Measurements from ENCODE around the gene CEP44.
"Not testable (repeated sequence)": the region's sequence is repeated elsewhere in the genome, so short reads cannot be mapped to it uniquely, and the experiment has no call there.

The CEP44 gene

DNA sequence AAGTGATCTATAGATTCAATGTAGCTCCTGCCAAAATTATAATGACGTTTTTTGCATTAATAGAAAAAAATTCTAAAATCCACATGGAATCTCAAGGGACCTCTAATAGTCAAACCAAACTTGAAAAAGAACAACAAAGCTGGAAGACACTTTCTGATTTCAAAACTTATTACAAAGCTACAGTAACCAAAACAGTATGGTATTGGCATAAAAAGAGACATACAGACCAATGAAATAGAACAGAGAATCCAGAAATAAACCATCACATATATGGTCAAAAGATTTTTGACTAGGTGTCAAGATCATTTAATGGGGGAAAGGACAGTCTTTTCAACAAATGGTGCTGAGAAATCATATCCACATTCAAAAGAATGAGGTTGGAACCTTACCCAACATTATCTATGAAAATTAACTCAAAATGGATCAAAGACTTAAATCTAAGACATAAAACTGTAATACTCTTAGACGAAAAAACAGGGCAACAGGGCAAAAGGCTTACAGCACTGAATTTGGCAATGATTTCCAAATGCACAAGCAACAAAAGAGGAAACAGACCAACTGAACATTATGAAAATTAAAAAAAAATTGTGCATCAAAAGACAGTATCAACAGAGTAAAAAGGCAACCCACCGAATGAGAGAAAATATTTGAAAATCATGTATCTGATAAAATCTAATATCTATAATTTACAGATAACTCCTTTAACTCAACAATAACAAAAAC lies 4.1 kb upstream of the CEP44 start:
- peak; percentile 53 for DNase-seq

DNA sequence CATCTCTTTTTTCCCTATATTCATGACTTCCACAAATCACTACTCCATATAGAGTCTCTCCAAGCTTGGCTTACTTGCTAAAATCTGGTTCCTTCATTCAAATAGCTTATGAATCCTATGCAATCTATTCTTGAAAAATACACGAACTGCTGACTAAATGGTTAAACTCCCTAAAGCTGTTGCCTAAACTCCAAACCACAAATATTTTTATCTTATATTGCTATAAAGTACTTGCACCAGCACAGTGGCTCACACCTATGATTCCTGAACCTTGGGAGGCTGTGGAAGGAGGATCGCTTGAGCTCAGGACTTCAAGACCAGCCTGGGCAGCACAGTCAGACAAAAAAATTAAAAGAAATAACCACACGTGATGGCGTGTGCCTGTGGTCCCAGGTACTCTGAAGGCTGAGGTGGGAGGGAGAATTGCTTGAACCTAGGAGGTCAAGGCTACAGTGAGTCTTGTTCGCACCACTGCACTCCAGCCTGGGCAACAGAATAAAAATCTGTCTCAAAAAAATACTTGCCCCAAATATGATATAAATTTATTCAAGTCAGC lies 2.5 kb upstream of the CEP44 start:
- DNase-seq = no peak

DNA sequence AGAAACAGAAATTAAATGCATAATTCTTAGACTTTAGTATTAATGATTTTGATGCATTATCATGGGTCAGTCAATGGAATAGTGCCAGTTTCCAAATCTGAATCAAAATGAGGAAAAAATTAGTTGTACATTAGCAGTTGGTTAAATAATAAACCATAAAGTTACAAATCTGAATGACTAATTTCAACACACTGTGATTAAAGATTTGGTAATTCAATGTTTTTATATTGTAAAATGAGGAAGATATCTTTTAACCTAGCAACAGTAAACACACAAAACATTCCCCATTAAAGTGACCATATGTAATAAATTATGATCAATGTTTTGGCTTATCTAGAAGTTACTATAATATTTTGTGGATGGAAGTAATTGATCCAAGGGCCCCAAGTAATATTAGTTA lies 1.8 kb upstream of the CEP44 start:
- DNase-seq = peak; percentile 62

DNA sequence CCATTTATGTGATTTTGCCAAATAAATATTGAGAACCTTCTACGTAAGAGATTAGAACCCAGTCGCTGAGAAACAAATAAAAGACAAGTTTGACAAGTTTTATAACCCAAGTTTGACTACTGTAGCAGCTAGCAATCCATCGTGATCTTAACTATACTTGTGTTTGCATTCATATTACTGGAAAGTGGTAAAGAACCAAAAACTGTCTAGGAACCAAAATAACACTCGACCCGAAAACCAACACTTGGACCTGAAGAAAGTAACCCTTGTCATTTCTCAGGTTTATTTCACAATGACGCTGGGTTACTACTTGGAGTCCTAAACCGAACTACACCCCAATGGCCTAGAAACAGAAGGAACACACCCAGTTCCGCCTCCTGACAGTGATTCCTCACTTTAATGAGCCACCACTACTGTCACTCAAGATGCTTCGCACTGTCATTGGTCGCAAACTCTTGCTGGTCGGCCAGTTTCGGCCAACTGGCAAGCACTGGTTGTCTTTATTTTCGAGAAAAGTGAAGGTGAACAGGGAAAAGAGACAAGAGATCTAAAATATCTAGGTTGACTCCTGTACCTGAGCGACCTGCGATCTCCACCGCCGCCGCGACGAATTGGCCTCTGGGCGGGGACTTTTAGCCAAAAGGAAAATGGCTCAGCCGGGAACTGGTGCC lies 740 bp upstream of the CEP44 start:
- DNase-seq = peak; percentile 97

DNA sequence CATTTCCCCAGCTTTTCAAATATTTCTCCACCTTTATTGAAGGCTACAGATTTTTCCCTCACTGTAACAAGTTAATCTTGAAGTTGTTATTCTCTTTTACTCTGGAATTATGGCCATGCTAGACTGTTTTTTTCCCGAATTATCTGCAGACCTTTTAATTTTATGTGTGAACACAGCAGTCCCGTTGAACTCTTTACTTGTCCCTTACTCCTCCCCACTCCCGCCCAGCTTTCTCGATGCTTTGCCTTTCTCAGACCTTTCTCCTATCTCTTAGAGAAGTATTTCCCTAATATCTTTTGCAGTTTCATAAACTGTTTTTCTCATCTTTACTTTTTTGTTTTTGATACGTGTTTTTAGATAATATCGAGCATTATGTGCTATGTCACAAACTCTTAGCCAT lies 776 bp downstream of the CEP44 start:
- no peak for DNase-seq

DNA sequence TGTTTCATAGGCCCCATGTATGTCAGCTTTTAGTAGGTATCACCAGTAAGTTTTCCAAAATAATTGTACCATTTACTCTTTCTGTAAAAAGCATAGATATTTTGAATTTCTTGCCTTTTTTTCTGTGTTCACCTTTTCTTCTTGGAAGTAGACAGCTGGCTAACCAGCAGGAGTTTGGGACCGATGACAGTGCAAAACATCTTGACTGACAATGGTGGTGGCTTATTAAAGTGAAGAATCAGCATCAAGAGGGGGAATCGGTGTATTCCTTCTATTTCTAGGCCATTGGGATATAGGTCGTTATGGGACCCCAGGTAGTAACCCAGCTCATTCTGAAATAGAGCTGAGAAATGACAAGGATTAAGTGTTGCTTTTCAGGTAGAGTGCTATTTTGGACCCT lies 3.2 kb downstream of the CEP44 start:
- no peak for DNase-seq

DNA sequence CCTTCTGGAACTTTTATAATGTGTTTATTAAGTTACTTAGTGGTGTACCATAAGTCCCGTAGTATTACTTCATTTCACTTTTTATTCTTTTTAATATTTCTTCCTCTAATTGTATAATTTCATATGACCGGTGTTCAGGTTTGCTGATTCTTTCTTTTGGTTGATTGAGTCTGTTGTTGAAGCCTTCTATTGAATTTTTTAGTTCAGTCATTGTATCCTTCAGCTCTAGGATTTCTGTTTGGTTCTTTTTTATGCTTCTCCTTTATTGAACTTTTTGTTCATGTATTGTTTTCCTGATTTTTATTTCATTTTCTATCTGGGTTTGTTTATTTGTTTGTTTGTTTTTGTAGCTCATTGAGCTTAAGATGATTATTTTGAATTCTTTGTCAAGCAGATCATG lies 8.8 kb downstream of the CEP44 start:
- DNase-seq = no peak

DNA sequence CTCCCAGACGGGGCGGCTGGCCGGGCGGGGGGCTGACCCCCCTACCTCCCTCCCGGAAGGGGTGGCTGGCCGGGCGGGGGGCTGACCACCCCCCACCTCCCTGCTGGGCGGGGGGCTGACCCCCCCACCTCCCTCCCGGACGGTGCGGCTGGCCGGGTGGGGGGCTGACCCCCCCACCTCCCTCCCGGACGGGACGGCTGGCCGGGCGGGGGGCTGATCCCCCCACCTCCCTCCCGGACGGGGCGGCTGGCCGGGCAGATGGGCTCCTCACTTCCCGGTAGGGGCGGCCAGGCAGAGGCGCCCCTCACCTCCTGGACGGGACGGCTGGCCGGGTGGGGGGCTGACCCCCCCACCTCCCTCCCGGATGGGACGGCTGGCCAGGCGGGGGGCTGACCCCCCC lies 10.9 kb downstream of the CEP44 start:
- not testable (repeated sequence) for DNase-seq

DNA sequence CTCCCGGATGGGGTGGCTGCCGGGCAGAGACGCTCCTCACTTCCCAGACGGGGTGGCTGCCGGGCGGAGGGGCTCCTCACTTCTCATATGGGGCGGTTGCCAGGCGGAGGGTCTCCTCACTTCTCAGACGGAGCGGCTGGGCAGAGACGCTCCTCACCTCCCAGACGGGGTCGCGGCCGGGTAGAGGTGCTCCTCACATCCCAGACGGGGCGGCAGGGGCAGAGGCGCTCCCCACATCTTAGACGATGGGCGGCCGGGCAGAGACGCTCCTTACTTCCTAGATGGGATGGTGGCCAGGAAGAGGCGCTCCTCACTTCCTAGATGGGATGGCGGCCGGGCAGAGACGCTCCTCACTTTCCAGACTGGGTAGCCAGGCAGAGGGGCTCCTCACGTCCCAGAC lies 11.4 kb downstream of the CEP44 start:
- not testable (repeated sequence) for DNase-seq

DNA sequence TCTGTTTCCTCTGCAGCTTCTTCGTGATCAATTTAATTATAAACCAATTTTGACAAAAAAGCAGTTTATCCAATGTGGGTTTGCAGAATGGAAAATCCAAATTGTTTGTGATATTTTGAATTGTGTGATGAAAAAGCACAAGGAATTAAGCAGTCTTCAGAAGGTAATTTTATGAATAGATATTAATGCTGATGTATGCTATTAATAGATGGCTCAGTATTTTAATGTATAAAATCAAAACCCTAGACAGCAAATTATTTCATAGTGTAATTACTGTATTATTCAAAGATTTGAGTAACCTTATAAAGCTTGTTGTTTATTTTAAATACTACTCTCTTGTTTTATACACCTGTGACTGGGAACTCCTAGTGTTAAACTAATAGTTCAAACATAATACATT lies 20.0 kb downstream of the CEP44 start:
- DNase-seq = no peak

DNA sequence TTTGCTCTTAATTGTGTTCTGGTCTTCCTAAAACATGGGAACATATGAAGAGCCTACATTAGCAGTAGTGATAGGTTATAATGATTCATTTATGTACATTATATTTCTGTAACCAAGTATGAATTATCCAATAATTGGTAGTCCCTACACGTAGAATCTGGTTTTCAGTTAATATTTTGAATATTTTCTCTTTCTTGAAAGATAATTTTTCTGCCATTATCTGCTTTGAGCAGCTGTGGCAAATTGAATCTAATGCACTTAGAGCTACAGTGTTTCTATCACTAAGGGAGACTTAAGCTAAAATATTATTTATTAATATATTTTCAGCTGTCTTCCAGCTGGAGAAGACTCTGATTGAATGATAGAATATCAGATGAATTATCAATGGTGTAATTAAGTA lies 21.0 kb downstream of the CEP44 start:
- no peak for DNase-seq

DNA sequence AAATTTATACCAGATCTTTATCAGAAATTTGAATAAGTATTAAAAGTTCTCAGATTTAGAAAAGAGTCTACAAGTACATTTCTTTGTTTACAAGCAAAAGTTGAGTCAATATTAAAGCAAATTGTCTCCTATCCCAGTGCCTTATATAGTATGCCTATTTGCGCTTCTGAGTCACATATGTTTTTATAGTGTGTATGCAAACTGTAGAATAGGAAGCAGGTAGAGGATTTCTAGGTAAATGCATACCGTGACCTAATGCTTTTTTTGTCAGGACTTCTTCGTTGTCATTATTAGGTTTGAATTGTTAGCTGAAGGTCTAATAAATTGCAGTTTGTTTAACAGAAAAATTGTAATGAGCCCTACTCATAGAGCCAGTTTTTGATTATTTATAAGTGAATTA lies 22.2 kb downstream of the CEP44 start:
- no peak for DNase-seq

DNA sequence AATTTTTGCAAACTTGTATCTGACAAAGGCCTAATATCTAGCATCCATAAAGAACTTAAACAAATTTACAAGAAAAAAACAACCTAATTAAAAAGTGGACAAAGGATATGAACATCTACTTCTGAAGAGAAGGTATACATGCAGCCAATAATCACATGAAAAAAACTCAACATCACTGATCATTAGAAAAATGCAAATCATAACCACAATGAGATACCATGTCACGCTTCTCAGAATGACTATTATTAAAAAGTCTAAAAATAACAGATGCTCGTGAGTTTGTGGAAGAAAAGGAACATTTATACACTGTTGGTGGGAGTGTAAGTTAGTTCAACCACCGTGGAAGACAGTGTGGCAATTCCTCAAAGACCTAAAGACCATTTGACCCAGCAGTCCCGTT lies 24.0 kb downstream of the CEP44 start:
- no peak for DNase-seq

DNA sequence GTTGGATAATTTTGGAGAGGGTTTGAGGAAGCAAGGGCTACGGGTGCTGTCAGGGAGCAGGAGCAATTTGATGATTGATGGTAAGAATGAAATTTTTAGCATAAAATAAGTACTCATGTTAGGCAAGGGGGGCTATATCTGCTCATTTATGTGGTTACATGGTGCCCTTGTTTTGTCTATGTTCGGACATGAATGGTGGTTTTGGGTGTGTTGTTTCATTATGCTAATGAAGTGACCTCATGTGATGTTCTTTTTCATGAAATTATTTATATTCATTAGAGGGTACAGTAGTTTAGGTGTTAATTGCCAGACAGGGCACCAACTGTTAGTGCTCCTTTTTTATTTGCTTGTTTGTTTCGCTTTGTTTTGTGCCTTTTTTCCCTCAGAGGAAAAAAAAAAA lies 29.3 kb downstream of the CEP44 start:
- no peak for DNase-seq

DNA sequence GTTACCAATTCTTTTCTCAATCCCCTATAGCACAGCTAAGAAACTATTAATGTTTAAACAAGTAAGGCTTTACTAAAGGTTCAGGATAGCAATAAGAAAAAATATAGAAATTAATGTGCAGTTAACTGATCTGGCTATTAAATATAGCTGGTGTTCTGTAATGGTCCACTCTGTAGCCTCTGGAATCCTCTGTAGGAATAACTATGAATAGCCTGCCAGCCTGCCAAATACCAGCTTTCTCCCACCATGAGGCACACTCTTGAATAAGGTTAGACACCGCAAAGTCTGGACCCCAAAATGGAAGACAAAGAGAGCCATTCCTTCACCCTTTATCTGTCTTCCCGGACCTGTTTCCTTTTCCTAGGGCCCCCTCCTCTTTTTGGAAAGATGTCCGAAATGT lies 30.6 kb downstream of the CEP44 start:
- DNase-seq = no peak

DNA sequence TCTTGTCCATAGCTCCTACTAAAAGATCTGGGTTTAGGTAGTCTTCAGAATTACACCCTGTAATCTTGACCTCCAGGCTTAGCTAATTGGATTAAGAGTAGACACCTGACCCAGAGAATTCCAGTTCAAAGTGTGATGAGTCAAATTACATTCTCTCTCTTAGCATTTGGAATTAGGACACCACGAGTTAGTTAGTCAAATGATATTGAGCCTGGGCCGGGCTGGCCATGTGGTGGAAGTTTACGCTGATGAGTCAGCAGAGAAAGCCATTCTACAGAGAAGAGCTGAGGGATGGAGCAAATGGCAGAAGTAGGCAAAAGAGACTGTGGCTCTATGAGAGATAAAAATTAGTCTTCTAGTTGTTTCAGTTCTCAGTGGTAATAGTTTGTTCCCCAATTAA lies 31.1 kb downstream of the CEP44 start:
- DNase-seq = no peak

DNA sequence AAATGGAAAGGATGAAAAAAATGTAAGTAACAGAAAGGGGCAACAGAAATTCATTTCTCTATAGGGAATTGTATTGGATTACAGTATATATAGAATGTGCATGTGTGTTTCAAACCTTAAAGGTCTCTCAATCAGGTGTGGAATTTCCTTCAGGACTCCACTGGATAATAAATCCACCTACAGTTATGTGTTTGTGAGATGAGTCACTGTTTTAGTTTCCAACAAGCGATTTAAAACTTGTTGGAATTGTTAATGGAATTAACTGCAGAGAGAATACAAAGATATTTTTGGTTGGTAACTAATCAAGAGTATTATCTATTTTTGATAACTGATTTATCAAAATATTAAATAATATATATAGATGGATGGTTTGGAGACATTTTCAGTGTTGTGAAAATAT lies 32.8 kb downstream of the CEP44 start:
- DNase-seq = no peak

DNA sequence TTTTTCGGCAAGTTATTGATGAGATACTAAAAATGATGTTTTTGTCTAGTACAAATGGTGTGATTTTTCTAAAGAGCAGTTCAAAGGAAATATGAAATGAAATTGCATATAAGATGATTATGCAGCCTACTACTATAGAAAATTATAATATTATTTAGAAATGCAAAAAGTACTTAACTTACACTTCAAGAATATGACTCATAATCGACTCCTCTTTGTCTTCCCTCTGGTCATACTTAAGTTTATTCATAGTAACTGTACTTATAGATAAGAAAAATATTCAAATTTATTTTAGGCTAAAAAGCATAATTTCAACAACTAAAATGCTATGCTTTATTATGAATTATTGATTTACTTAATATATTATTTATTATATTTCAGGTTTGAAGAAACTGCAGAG lies 33.2 kb downstream of the CEP44 start:
- DNase-seq = no peak

DNA sequence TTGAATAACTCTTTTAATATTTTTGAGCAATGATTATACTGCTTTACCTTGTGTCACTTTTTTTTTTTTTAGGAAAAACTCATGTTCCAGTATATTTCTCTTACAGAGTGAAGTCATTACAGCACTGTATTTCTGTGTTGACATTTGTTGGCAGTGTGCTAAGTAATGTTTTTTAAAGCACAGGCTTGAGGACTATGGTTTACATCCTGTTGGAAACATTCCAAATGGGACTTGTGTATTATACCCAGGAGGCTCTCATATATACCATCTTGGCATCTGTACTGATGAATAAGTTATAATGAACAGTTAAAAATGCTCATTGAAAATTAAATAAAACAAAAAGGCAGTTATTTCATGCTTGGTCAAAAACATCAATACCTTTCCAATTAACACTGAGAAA lies 33.8 kb downstream of the CEP44 start:
- no peak for DNase-seq

DNA sequence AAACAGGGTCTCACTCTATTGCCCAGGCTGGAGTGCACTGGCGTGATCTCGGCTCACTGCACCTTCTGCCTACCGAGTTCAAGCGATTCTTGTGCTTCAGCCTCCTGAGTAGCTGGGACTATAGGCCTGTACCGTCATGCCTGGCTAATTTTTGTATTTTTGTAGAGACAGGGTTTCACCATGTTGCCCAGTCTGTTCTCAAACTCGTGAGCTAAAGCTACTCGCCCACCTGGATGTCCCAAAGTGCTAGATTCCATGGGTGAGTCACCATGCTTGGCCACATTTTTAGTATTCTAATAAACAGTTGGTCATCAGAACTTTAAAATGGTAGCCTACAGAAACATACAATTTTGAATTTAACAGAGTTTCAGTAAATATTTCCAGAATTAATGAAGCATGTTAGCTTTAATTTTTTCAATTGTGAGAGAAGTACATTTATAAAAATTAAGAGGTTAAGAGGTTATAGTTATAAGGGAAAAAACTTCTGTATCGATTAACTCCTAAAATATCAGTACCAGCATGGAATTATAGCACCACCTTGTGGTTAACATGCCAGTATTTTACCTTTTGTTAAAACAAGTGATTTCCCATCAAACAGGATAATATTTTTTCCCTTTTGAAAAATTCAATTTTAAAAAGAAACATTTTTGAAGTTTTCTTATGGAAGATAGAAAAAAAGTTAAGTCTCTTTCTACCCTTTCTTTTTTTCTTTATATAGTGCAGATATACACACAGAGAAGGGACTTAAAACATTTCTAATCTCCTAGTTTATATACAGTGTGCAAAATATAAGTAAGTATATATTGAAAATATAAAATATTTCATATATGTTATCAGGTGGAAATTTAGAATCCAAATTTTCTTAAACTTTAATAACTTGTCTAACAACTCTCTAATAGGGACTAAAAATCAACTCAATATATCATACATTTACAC lies 35.4 kb downstream of the CEP44 start:
- DNase-seq = peak; percentile 39

DNA sequence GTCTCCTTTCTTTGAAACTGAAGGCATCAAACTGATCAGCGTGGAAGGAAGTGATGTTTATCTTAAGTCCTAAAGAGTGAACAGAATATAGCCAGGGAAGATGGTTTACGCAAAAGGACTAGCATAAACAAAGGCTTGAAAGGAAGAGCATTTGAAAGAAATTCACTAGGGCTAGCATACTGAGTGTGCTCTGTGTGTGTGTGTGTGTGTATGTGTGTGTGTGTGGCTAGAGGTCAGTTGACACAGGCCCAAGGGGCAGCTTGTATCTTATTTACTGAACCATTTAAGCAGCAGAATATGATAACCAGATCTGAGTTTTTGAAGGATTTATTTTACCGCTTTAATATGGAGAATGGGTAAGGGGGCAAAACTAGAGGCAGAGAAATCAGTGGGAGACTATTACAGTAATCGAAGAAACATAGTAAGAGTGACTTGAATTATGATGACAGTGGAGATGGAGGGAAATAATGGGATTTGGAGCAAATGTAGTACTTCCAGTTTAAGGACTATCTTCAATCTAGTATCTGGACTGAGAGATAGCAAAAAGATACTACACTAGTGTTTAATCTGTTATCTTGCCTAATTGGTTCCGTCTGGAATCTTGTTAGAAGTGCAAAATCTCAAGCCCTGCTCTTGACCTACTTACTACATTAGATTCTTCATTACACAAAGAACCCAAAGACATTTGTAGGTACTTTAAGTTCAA lies 36.9 kb downstream of the CEP44 start:
- no peak for DNase-seq

DNA sequence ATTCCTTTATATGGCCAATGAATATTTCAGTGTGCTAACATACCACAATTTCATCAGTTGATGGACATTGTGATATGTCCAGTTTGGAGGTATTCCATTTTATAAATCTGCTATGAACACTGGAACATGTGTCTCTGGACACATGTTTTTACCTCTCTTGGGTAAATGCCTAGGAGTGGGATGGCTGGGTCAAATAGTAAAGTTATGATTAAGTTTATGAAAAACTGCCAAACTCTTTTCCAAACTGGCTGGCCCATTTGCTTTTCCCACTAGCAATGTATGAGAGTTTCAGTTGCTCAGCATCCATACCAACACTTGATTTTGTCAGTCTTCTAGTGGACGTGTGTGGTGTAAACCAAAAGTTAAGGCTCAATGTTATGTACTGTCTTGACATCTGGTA lies 40.5 kb downstream of the CEP44 start:
- no peak for DNase-seq

DNA sequence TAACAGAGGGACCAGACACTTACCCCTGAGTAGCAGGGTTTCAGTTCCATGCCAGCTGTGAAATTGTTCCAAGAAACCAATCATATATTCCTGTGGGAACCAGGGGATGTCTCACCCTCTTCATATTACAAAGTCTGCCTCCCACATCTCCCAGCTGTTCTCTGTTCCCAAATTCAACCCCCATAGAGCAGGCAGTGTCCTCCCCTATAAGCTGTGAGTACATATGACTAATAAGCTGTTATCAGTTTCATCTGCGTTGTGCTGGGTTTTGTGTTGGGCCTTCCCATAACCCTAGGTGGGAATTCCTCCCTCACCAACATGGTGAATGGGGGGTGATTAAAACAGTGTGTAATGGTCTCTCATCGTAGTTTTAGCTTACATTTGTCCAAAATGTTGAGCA lies 41.0 kb downstream of the CEP44 start:
- DNase-seq = no peak
